HG02981 (cell line): ENCODE measurements around the gene ANGEL2.

ENCODE experiments used
- ATAC-seq: cut with Tn5 transposase; IDR thresholded peaks from one replicate; pipeline ENCODE4 v1.9.1; 2021; ENCODE audit warnings: mild to moderate bottlenecking, moderate library complexity; ENCODE audit not compliant: unreplicated experiment

ANGEL2 gene

DNA sequence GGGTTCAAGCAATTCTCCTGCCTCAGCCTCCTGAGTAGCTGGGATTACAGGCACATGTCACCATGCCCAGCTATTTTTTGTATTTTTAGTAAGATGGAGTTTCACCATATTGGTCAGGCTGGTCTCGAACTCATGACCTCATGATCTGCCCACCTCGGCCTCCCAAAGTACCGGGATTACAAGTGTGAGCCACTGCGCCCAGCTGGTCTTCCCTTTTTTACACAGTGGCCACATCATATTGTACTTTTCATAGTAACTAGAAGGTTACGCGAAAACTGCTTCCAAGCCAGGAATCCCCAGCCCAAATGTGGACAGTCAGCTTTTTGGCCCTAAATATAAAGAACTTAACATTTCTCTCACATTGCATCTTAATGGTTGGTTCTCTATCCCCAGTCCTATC, 61.2 kb downstream of the ANGEL2 start:
- ATAC-seq, result no peak

DNA sequence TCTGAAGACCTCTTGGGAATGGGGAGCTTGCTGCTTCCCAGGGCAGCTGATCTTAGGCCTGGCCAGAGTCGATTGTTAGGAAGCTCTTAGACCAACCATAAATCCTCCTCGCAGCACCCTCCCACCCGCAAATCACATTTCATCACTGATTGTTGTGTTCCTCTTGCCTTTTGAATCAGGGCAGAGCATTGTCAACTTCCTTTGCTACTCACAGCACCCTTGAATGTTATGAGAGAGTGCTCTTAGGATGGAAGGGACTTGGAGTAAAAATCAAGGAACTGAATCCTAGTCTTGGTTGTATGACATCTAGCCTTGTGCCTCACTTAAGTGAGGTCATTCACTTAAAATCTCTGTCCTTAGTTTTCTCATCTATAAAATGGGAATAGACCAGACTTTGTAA, 62.3 kb downstream of the ANGEL2 start:
- no peak for ATAC-seq

DNA sequence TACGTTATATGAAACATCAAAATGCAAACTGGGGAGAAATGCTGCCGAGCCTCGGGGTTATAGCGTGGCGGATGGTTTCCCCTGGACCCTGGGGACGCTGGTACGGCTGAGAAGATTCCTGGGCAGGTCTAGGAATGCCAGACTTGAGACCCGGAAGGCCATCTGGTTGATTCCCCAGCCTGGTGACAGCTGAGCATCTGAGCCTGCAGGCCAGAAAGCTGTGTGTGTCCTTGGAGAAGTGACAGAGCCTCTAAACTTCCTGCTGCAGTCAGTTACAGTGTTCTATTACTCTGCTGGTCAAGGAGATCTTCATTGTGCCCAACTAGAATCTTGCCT, 63.1 kb downstream of the ANGEL2 start:
- ATAC-seq, result no peak

DNA sequence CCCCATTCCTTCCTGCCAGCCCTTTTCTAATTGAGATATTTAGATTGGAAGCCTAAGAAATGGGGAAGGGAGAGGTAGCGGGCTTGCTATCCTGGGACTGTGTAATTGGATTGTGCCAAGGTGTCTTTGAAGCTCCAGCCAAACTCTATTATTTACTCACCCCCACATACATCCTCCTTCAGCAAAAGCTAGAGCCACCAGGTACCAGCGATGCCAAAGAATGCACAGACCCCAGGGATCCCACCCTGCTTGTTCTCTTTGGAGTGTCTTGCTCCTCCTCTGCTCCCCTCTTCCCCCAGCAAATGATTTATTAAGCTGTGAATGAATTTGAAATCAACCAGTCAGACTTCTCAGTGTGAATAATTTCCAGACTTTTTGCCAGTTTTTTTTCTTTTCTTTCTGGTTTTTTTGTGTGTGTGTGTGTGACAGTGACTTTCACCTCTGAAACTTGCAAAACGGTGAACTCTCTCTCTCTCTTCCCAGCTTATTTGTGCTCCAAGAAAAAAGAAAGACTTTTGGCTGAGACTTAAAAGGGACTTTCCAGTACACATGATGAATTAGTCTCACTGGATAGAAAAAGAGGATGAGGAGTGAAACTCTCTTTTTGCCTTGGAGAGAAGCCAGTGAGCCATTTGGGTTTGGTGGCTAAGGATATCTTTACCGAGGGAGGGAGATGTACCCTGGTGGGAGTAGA, 63.6 kb downstream of the ANGEL2 start:
- ATAC-seq, result no peak

DNA sequence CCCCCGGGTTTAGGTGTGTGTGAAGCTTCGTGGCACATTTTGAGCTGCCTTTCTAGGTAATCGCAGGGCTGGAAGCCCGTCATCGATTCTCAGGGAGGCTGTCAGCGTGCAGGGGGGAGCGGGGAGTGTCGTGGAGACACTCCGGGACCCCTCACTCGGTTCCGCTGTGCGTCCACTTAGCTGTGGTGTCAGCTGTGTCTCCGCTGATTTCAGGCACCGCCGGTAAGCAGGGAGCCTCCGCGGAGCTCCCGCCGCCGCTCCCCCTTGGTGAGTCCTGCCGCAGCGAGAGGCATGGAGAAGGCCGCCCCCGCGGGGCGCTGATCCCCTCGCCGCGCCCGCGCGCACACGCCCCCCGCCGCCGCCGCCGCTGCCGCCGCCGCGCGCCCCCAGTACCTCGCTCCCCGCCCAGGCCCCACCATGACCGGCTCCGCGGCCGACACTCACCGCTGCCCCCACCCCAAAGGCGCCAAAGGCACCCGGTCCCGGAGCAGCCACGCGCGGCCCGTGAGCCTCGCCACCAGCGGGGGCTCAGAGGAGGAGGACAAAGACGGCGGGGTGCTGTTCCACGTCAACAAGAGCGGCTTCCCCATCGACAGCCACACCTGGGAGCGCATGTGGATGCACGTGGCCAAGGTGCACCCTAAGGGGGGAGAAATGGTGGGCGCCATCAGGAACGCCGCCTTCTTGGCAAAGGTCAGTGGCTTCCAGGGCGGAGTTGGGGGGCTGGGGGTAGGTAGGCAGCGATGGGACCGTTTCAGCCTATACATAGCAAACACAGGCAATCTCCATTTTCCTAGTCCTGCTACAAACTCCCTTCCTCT, 64.3 kb downstream of the ANGEL2 start:
- peak; percentile 1 for ATAC-seq

DNA sequence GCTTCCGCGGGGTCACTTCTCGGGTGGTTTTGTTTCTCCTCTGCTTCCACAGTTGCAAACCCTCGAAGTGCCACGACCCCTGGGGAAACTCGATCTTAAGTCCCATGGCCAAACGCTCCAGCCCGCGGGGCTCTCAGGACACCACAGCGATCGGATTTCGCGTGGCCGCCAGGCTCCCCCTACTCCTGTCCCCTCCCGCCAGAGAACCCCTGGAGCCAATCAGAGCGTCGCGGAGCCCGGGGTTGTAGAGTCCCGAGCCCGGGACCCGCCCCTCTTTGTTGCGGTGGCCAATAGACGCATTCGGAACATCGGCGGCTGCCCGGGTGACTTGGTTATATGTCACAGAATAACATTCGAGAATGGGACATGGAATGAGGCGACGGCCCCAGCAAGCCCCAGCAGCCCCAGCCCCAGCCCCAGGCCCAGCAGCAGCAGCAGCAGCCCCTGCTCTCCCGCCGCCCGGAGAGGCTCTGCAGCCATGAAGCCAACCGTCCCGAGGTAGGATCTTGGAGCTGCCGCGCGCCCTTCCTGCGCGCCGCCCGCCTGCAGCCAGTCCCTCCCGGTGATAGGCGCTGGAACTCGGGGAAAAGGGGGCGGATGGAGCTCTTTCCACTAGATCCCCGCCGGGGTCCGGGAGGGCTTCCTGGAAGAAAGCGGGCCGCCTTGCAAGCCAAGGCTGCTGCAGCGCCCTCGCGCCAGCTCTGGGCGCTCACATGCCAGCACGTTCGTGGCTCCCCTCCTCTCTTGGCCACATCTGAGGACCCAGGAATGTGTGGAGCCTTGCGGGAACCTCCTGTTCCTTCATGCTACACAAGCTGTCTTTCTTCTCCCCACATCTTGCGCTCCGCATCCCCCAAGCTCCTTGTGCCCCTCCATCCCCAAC, 65.2 kb downstream of the ANGEL2 start, which contains the start of gene VASH2:
Gene VASH2, plus strand, starts transcription at position 299 of the 883 bp plus-strand sequence. CDS start 1,002 bp downstream, outside the sequence.
- peak; percentile 97 for ATAC-seq

DNA sequence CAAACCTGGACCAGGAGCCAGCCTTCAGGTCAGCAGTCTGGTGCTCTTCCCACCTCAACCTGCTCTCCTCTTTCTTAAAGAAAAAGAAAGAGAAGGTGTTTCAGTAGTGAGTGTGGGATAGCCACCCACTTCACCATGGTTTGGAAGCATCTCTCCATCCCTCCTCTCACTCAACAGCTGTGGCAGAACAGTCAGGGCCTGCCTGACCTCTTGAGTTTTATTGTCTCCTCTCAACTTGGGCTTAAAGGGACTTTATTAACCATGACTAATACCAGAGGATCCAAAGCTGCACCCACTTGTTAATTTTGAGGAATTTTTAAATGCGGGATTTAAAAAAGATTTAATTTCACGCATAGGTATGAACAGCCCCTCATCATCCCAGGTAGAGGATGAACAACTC, 65.9 kb downstream of the ANGEL2 start:
- no peak for ATAC-seq

DNA sequence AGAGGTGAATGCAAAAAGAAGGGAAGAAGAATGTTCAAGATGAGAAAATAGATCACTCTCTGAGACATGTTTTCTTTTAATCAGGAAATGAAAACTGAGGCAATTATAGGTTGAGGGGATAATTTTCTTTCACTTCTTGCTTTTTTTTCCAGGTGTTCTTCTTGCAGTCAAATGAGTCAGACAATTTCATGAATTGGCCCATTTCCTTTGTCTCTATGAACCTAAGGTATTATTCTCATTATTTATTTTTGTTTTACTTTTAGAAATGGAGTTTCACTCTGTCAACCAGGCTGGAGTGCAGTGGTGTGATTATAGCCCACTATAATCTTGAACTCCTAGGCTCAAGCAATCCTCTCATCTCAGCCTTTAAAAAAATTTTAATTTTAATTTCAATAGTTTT, 68.8 kb downstream of the ANGEL2 start:
- ATAC-seq, result no peak

DNA sequence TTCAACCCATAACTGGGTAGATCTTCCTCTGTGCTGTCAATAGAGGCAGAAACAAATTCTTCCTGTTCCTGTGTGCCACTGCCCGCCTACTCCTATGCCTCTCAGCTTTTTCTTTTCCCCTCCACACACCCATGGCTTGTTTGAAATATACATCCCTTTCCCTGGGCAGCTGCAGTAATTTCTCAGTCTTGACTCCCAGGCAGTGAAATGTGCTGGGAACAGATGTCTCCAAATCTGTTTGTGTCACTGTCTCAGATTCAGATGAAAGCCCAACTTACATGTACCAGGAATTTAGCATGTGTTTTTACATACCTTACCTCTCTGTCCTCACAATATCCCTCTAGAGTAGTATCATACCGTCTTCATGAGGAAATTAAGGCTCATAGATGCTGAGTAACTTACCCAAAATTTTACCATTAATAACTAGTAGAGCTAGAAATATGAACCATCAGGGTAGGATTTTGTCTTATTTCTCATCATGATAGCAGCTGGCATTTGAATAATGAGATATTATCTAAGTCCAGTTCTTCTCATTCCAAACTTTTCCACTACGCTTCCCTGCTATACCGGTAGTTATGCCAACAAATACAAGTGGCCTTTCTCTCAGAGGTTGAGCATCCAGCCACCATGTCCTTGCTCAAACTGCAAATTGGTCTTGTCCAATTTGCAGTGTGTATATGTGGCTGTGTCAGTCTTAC, 70.1 kb downstream of the ANGEL2 start:
- ATAC-seq, result no peak

DNA sequence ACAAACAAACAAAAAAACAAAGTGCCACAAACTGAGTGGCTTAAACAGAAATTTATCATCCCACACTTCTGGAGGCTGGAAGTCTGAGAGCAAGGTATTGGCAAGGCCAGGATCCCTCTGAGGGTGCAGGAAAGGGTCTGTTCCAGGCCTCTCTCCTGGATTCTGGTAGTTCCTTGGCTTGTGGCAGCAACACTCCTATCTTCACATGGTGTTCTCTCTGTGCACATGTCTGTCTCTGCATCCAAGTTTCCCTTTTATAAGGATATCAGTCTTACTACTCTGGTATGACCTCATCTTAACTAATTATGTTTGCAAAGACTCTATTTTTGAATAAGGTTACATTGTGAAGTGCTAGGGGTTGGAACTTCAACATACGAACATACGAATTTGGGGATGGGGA, 70.6 kb downstream of the ANGEL2 start:
- ATAC-seq, result no peak

DNA sequence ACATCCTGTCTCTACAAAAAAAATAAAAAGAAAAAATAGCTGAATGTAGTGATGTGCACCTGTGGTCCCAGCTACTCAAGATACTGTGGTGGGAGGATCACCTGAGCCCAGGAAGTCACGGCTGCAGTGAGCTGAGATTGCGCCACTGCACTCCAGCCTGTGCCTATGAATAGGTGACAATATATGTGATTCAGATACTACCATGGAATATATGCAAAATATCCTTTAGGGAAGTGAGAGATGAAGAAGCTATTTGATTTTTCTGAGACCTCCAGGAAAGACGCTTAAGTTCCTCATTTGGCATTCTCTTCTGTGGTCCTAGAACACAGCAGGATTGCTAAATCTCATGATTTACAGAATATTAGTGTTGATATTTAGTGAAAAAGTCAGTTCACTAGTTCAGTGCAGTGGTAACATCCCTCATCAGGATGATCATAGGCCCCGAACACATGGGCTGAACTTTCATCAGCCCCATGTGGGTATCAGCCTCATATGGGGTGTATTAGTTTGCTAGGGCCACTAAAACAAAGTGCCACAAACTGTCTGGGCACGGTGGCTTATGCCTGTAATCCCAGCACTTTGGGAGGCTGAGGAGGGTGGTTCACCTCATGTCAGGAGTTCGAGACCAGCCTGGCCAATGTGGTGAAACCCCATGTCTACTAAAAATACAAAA, 71.3 kb downstream of the ANGEL2 start:
- ATAC-seq, result no peak

DNA sequence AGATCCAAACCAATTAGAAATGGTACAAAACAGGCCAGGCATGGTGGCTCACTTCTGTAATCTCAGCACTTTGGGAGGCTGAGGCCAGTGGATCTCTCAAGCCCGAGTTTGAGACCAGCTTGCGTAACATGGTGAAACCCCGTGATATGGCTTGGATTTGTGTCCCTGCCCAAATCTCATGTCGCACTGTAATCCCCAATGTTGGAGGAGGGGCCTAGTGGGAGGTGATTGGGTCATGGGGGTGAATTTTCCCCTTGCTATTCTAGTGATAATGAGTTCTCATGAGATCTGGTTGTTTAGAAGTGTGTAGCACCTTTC, 72.3 kb downstream of the ANGEL2 start:
- no peak for ATAC-seq

DNA sequence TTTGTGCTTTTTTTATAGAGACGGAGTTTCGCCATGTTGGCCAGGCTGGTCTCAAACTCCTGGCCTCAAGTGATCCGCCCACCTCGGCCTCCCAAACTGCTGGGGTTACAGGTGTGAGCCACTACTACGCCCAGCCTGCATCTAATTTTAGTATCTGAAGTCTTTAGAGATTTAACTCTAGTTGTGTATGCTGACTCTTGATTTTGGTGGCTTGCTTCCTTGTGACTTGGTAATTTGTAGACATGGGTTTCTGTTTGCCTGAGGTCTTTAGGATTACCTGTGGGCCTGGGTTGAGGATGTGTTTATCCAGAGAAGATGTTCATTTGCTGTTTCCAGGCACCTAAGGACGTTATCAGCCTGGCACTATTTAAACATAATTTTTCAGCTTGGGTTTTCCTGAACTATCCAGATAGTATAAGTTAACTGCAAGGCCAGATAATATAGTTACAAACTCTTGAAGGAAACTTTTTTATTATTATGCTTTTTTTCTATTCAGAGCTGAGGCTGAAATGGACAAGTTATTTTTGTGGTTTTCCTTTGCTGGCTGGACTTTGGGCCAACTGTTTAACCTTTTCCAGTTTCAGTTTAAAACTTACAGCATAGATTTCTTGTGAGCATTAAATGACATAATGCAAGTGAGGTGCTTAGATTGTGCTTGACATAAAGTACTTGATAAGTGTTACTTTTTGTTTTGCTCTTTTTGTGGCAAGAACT, 72.8 kb downstream of the ANGEL2 start:
- no peak for ATAC-seq
